ENCODE results near the gene SMIM20.

Gene SMIM20

GRCh38 chr4:25965629-25966028 is 51.6 kb downstream of the SMIM20 start:
- no peak overlapping the region for H3K4me3 ChIP-seq (ENCODE audit: low read depth, low read length)
- ChIA-PET POLR2A (no interaction called here), CTCF (interaction anchor here (1.1 kb wide), 1 partner anchor 23 kb away, joined by 3 read pairs; no protein-coding TSS in a partner anchor)
- TF ChIP-seq CTCF (IDR thresholded peaks at IDR 0.05; ENCODE audit: insufficient read depth, low read length, missing control alignments), result no peak
- no peak for DNase-seq (ENCODE audit: low read depth, low spot score)

GRCh38 chr4:25966171-25966570 is 52.2 kb downstream of the SMIM20 start:
- no peak for TF ChIP-seq CTCF (IDR thresholded peaks at IDR 0.05; ENCODE audit: insufficient read depth, low read length, missing control alignments)
- DNase-seq (ENCODE audit: low read depth, low spot score), result no peak
- POLR2A ChIA-PET, result no interaction called here
- CTCF ChIA-PET, result interaction anchor here (1.1 kb wide), 1 partner anchor 24 kb away, joined by 3 read pairs; no protein-coding TSS in a partner anchor
- H3K4me3 ChIP-seq (ENCODE audit: low read depth, low read length), result no peak overlapping the region

GRCh38 chr4:25969374-25970155 is 55.5 kb downstream of the SMIM20 start:
- ChIA-PET CTCF (interaction anchor here (0.6 to 9.7 kb wide), 4 partner anchors 11 to 528 kb away, joined by 3 to 70 read pairs (median 4); no protein-coding TSS in a partner anchor), POLR2A (no interaction called here)
- DNase-seq (ENCODE audit: low read depth, low spot score), result no peak
- no peak for TF ChIP-seq CTCF (IDR thresholded peaks at IDR 0.05; ENCODE audit: insufficient read depth, low read length, missing control alignments)
- H3K4me3 ChIP-seq (ENCODE audit: low read depth, low read length), result no peak overlapping the region

GRCh38 chr4:25970226-25970675 is 56.2 kb downstream of the SMIM20 start:
- ChIA-PET POLR2A (no interaction called here), CTCF (interaction anchor here (0.6 to 9.7 kb wide), 4 partner anchors 10 to 529 kb away, joined by 3 to 70 read pairs (median 4); no protein-coding TSS in a partner anchor)
- no peak for DNase-seq (ENCODE audit: low read depth, low spot score)
- no peak overlapping the region for H3K4me3 ChIP-seq (ENCODE audit: low read depth, low read length)
- TF ChIP-seq CTCF (IDR thresholded peaks at IDR 0.05; ENCODE audit: insufficient read depth, low read length, missing control alignments), result no peak

GRCh38 chr4:25970691-25971432 is 56.8 kb downstream of the SMIM20 start:
- POLR2A ChIA-PET, result no interaction called here
- CTCF ChIA-PET, result interaction anchor here (1.3 to 9.7 kb wide), 3 partner anchors 10 to 530 kb away, joined by 4 to 70 read pairs (median 4); no protein-coding TSS in a partner anchor
- no peak for TF ChIP-seq CTCF (IDR thresholded peaks at IDR 0.05; ENCODE audit: insufficient read depth, low read length, missing control alignments)
- no peak overlapping the region for H3K4me3 ChIP-seq (ENCODE audit: low read depth, low read length)
- DNase-seq (ENCODE audit: low read depth, low spot score), result no peak

GRCh38 chr4:25972366-25972765 is 58.3 kb downstream of the SMIM20 start:
- DNase-seq (ENCODE audit: low read depth, low spot score), result no peak
- TF ChIP-seq CTCF (IDR thresholded peaks at IDR 0.05; ENCODE audit: insufficient read depth, low read length, missing control alignments), result no peak
- no peak overlapping the region for H3K4me3 ChIP-seq (ENCODE audit: low read depth, low read length)
- ChIA-PET CTCF (interaction anchor here (9.7 kb wide), 1 partner anchor 15 kb away, joined by 70 read pairs; no protein-coding TSS in a partner anchor), POLR2A (no interaction called here)

All from AG04449 (cell line).